H1 (cell line): ENCODE data around the gene TELO2. TPM values are rescaled to one million over a fixed set of nuclear protein-coding genes. Genes with fewer than 3 reads are reported as not detected.

Experiments used
- CTCF ChIA-PET: fragments of 300-600 bp; sonication (Branson Sonifier 250); formaldehyde crosslinking; loops from one replicate; lab custom pipeline; 2021; ENCODE audit not compliant: partially characterized antibody; lab: Charles Lee
- POLR2A ChIA-PET: fragments of 300-600 bp; sonication (Branson Sonifier 250); formaldehyde crosslinking; loops from one replicate; lab custom pipeline; 2021; ENCODE audit warnings: inconsistent platforms; ENCODE audit not compliant: partially characterized antibody; lab: Charles Lee
- DNase-seq, 2 experiments: peaks; one replicate each; pipeline versions ENCODE4 v3.0.0 to v3.0.0-alpha.2; 2010 to 2022; ENCODE audit warnings: low spot score in 2 of 2, low read depth in 1 of 2, mixed read lengths in 1 of 2
- FAIRE-seq: peaks from 2 replicates; lab custom pipeline; 2011; peaks lifted over from hg19 to GRCh38; lab: Jason Lieb, UNC
- H2AFZ ChIP-seq: 2 replicates; pipeline ENCODE4 v1.8.1; 2012; ENCODE audit warnings: low read length, inconsistent platforms
- H2AK5ac ChIP-seq: 2 replicates; pipeline ENCODE4 v1.6.1; 2013; ENCODE audit warnings: low read depth, low read length
- H2BK120ac ChIP-seq: replicated peaks from 2 replicates; pipeline ENCODE3; 2013; ENCODE audit warnings: low read depth, low read length, inconsistent platforms
- H2BK12ac ChIP-seq: 2 replicates; pipeline ENCODE4 v1.6.1; 2013; ENCODE audit warnings: low read depth, low read length
- H2BK15ac ChIP-seq: 2 replicates; pipeline ENCODE4 v1.6.1; 2013; ENCODE audit warnings: low read length
- H2BK20ac ChIP-seq: 2 replicates; pipeline ENCODE4 v1.6.1; 2013; ENCODE audit warnings: low read length
- H2BK5ac ChIP-seq: 2 replicates; pipeline ENCODE4 v1.6.1; 2013; ENCODE audit warnings: low read depth, low read length
- H3K14ac ChIP-seq: 2 replicates; pipeline ENCODE4 v1.6.1; 2013; ENCODE audit warnings: inconsistent platforms; ENCODE audit not compliant: insufficient read length
- H3K18ac ChIP-seq: 2 replicates; pipeline ENCODE4 v1.6.1; 2013; ENCODE audit warnings: low read length; ENCODE audit errors: extremely low read depth
- H3K23ac ChIP-seq: 2 replicates; pipeline ENCODE4 v1.6.1; 2013; ENCODE audit warnings: inconsistent platforms; ENCODE audit not compliant: insufficient read length
- H3K23me2 ChIP-seq: 2 replicates; pipeline ENCODE4 v1.6.1; 2013; ENCODE audit warnings: low read depth, low read length
- H3K27ac ChIP-seq: 2 replicates; pipeline ENCODE4 v1.6.1; 2011; ENCODE audit warnings: low read depth, low read length, inconsistent platforms
- H3K27me3 ChIP-seq, 4 experiments: replicated peaks in 1 of 4; 1 replicate in 1 of 4; 2 replicates in 3 of 4; pipeline versions ENCODE4 v1.6.1 to v1.8.1; 2011 to 2013; ENCODE audit warnings: low read length in 3 of 4, mild to moderate bottlenecking in 3 of 4, inconsistent platforms in 2 of 4, mixed read lengths in 2 of 4, moderate library complexity in 1 of 4; ENCODE audit not compliant: control insufficient read depth in 3 of 4, insufficient read depth in 3 of 4; ENCODE audit errors: extremely low read depth in 1 of 4
- H3K36me3 ChIP-seq, 4 experiments: 2 replicates each; pipeline versions ENCODE4 v1.6.1 to v1.8.1; 2011 to 2013; ENCODE audit warnings: mild to moderate bottlenecking in 4 of 4, low read length in 3 of 4, moderate library complexity in 2 of 4, control low read depth in 1 of 4, inconsistent platforms in 1 of 4; ENCODE audit not compliant: insufficient read depth in 4 of 4, control insufficient read depth in 2 of 4
- H3K4ac ChIP-seq: replicated peaks from 2 replicates; pipeline ENCODE3; 2013; ENCODE audit warnings: low read length, low read depth, mixed read lengths, inconsistent platforms; ENCODE audit not compliant: insufficient read length
- H3K4me1 ChIP-seq, 4 experiments: replicated peaks in 1 of 4; 1 replicate in 1 of 4; 2 replicates in 3 of 4; pipeline versions ENCODE4 v1.6.1 to v1.8.1; 2011 to 2013; ENCODE audit warnings: low read length in 3 of 4, inconsistent platforms in 2 of 4, mixed read lengths in 1 of 4; ENCODE audit not compliant: insufficient read depth in 4 of 4, control insufficient read depth in 3 of 4
- H3K4me2 ChIP-seq, 2 experiments: 2 replicates each; pipeline versions ENCODE4 v1.6.1 to v1.8.1; 2011 to 2013; ENCODE audit warnings: low read depth in 2 of 2, low read length in 2 of 2, control low read depth in 1 of 2, inconsistent platforms in 1 of 2, mild to moderate bottlenecking in 1 of 2; ENCODE audit not compliant: insufficient read depth in 1 of 2
- H3K4me3 ChIP-seq, 4 experiments: fragments of 200-600, 300-600 bp in 1 of 4; sonication (generic), shearing (Covaris generic), sonication (Bioruptor Twin) in 1 of 4; 2 replicates each; pipeline versions ENCODE4 v1.5.1 to v1.8.1; 2011 to 2016; ENCODE audit warnings: low read length in 4 of 4, low read depth in 3 of 4, control low read depth in 2 of 4, inconsistent platforms in 2 of 4, mild to moderate bottlenecking in 2 of 4, mixed read lengths in 1 of 4, moderate library complexity in 1 of 4; ENCODE audit not compliant: insufficient read depth in 2 of 4; ENCODE audit errors: extremely low read depth in 1 of 4
- H3K56ac ChIP-seq: replicated peaks from 2 replicates; pipeline ENCODE3; 2013; ENCODE audit warnings: low read depth, mild to moderate bottlenecking, mixed read lengths, low read length, inconsistent platforms; ENCODE audit not compliant: insufficient read length
- H3K79me1 ChIP-seq: 2 replicates; pipeline ENCODE4 v1.6.1; 2013; ENCODE audit warnings: low read depth, low read length, control low read depth
- H3K79me2 ChIP-seq, 2 experiments: 2 replicates each; pipeline versions ENCODE4 v1.6.1 to v1.8.1; 2012 to 2013; ENCODE audit warnings: low read length in 2 of 2, mild to moderate bottlenecking in 2 of 2, inconsistent platforms in 1 of 2; ENCODE audit not compliant: insufficient read depth in 2 of 2, control insufficient read depth in 1 of 2
- H3K9ac ChIP-seq, 4 experiments: replicated peaks in 1 of 4; 1 replicate in 1 of 4; 2 replicates in 3 of 4; pipeline versions ENCODE4 v1.6.1 to v1.8.1; 2011 to 2013; ENCODE audit warnings: low read depth in 3 of 4, low read length in 3 of 4, control low read depth in 2 of 4, mild to moderate bottlenecking in 2 of 4, moderate library complexity in 2 of 4, inconsistent platforms in 1 of 4; ENCODE audit errors: extremely low read depth in 1 of 4
- H3K9me3 ChIP-seq, 2 experiments: 2 replicates each; pipeline versions ENCODE4 v1.6.1 to v1.8.1; 2012 to 2013; ENCODE audit warnings: mild to moderate bottlenecking in 2 of 2, moderate library complexity in 2 of 2, control low read depth in 1 of 2, inconsistent platforms in 1 of 2, low read depth in 1 of 2, low read length in 1 of 2, mixed read lengths in 1 of 2; ENCODE audit not compliant: insufficient read depth in 2 of 2
- H4K20me1 ChIP-seq, 2 experiments: replicated peaks in 1 of 2; 2 replicates each; pipeline versions ENCODE3 to v1.8.1; 2011 to 2013; ENCODE audit warnings: inconsistent platforms in 2 of 2, low read length in 2 of 2, mild to moderate bottlenecking in 1 of 2; ENCODE audit not compliant: insufficient read depth in 2 of 2, control insufficient read depth in 1 of 2
- H4K5ac ChIP-seq: 2 replicates; pipeline ENCODE4 v1.6.1; 2013; ENCODE audit warnings: low read length, low read depth, mixed read lengths, inconsistent platforms; ENCODE audit not compliant: insufficient read length
- H4K8ac ChIP-seq: 2 replicates; pipeline ENCODE4 v1.8.0; 2013; ENCODE audit warnings: mild to moderate bottlenecking, moderate library complexity, low read length, inconsistent platforms; ENCODE audit not compliant: insufficient read depth; ENCODE audit errors: extremely low read depth
- H4K91ac ChIP-seq: replicated peaks from 2 replicates; pipeline ENCODE3; 2013; ENCODE audit warnings: low read length, mixed read lengths, inconsistent platforms; ENCODE audit not compliant: insufficient read length
- ASH2L ChIP-seq: fragments of 200-600, 300-600 bp; sonication (generic); IDR thresholded peaks from one replicate; pipeline ENCODE4 v1.7.1; 2017; ENCODE audit warnings: low read length
- BCL11A ChIP-seq, 2 experiments: IDR thresholded peaks; one replicate each; pipeline ENCODE4 v1.6.1; 2011; ENCODE audit warnings: low read depth in 2 of 2, low read length in 2 of 2, mild to moderate bottlenecking in 2 of 2
- CEBPB ChIP-seq: IDR thresholded peaks from 2 replicates; pipeline ENCODE4 v1.6.1; 2012; ENCODE audit warnings: low read depth, low read length
- JUN ChIP-seq: IDR thresholded peaks from 2 replicates; pipeline ENCODE4 v1.6.1; 2011; ENCODE audit warnings: low read depth, mild to moderate bottlenecking, improper control_type of control experiment, low read length
- MAFK ChIP-seq: IDR thresholded peaks from 2 replicates; pipeline ENCODE4 v1.6.1; 2012; ENCODE audit warnings: low read depth, mild to moderate bottlenecking, improper control_type of control experiment, low read length
- WGBS, 2 experiments: shearing (Covaris generic) in 1 of 2; methylation state at CpG; one replicate each; pipeline versions ENCODE4 v1.1.6 to v1.1.7; 2013 to 2015; ENCODE audit warnings: low lambda C conversion rate in 2 of 2, mixed read lengths in 2 of 2, inconsistent platforms in 1 of 2, low coverage in 1 of 2, missing lambda C conversion rate in 1 of 2; ENCODE audit not compliant: insufficient replicate concordance in 2 of 2, insufficient coverage in 1 of 2, insufficient read length in 1 of 2; ENCODE audit errors: extremely low coverage in 1 of 2, missing lambda C conversion rate in 1 of 2; 5-methylcytosine and 5-hydroxymethylcytosine counted together
- polyA plus RNA-seq, 7 experiments: library from polyadenylated mRNA; depleted of rRNA in 3 of 7; stranded (reverse) in 5 of 7; unstranded in 2 of 7; fragments of >200 nt in 5 of 7; fragments of 200-250 nt in 2 of 7; gene quantifications; 1 replicate in 5 of 7; 2 replicates in 1 of 7; 4 replicates in 1 of 7; pipeline versions ENCODE4 v1.2.1 to v1.2.3, GENCODE V29; 2011 to 2013; ENCODE audit warnings: missing spikeins in 2 of 7, mixed read lengths in 2 of 7
- total RNA-seq: library from RNA; stranded (reverse); fragmentation: NEBNext Ultra II Directional; extraction: Animal tissue kit (Norgen Biotek cat#: 25700); gene quantifications from 2 replicates; pipeline ENCODE4 v1.2.1, GENCODE V29; 2021

The TELO2 gene
- total and polyA plus RNA-seq, 2 of the 8 experiments (the other 6 are each of a cell fraction or from before 2014, with no cell fraction given) = 39.3 to 64.8 TPM

DNA sequence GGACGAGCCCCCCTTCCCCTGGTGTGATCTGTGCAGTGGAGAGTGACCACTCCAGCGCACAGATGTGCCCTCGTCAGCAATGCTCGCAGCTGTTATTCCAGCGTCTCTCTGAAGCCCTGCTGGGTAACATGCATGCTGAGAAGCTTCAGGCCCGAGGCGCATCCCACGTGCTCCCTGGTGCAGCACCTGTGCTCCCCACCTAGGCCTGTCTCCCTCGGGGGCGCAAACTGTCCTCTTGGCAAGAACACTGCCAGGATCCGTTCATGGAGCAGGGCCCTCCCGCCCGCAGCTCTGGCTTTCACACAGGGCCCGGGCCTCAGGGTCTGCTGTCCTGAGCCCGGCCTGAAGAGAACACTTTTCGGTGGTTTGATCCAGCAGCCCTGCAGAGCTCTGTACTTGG, 53.3 kb downstream of the TELO2 start:
- H3K27me3 ChIP-seq = no peaks in the 10 kb centered on the region
- no peak overlapping the region for H3K27ac ChIP-seq
- TF ChIP-seq ASH2L (no peak), MAFK (no peak), CEBPB (no peak), BCL11A (IDR thresholded peaks at IDR 0.05; ENCODE audit: low read depth in 2 of 2, low read length in 2 of 2) (no peak), JUN (no peak)
- H3K4me2 ChIP-seq = no peak overlapping the region
- no peak overlapping the region for H2AK5ac ChIP-seq
- H2AFZ ChIP-seq = no peak overlapping the region
- ChIA-PET POLR2A (no interaction called here), CTCF (interaction anchor here (0.6 to 1.1 kb wide), 3 partner anchors 91 to 262 kb away, joined by 3 to 4 read pairs (median 3); no protein-coding TSS in a partner anchor)
- no peaks in the 10 kb centered on the region for H3K79me1 ChIP-seq
- H2BK20ac ChIP-seq = no peak overlapping the region
- no peak overlapping the region for H3K23ac ChIP-seq
- H4K91ac ChIP-seq = no peak overlapping the region
- no peak overlapping the region for H4K5ac ChIP-seq
- no peaks in the 10 kb centered on the region for H3K23me2 ChIP-seq
- DNase-seq (no peak), FAIRE-seq (no peak)
- no peak overlapping the region for H2BK5ac ChIP-seq
- H3K4ac ChIP-seq = no peak overlapping the region
- 91% methylated on average over 16 of the region's 16 CpGs; no CpG with 5 or more reads in 1 of the 2 experiments for WGBS, 2 experiments
- no peak overlapping the region for H2BK12ac ChIP-seq
- H3K56ac ChIP-seq = no peak overlapping the region
- no peak overlapping the region for H3K14ac ChIP-seq
- no peaks in the 10 kb centered on the region for H3K4me1 ChIP-seq
- no peak overlapping the region for H3K18ac ChIP-seq
- no peak overlapping the region for H4K8ac ChIP-seq
- H3K4me3 ChIP-seq = no peak overlapping the region
- H2BK120ac ChIP-seq = no peak overlapping the region
- H3K9ac ChIP-seq = no peak overlapping the region
- H4K20me1 ChIP-seq = peaks cover 1 to 2% of the 10 kb centered on the region in 2 experiments
- no peaks in the 10 kb centered on the region for H3K79me2 ChIP-seq
- H3K9me3 ChIP-seq = no peaks in the 10 kb centered on the region
- H3K36me3 ChIP-seq = no peaks in the 10 kb centered on the region
- no peak overlapping the region for H2BK15ac ChIP-seq
